H9 (cell line): Measurements from ENCODE around the gene AQP12A. TPM values are rescaled to one million over a fixed set of nuclear protein-coding genes. Genes with fewer than 3 reads are reported as not detected.

ENCODE experiments used
- DNase-seq: peaks from one replicate; pipeline ENCODE4 v3.0.0-alpha.2; 2017
- H2AFZ ChIP-seq: one replicate; pipeline ENCODE4 v1.6.1; 2013; ENCODE audit warnings: mild to moderate bottlenecking, low read length, control low read depth, moderate library complexity
- H2AK5ac ChIP-seq: 2 replicates; pipeline ENCODE4 v1.6.1; 2013; ENCODE audit warnings: low read length, control low read depth, mixed read lengths; ENCODE audit not compliant: insufficient read length
- H2BK120ac ChIP-seq: one replicate; pipeline ENCODE4 v1.6.1; 2013; ENCODE audit warnings: low read depth, mild to moderate bottlenecking, low read length, control low read depth, inconsistent platforms; ENCODE audit not compliant: poor library complexity, severe bottlenecking
- H2BK12ac ChIP-seq: 2 replicates; pipeline ENCODE4 v1.6.1; 2013; ENCODE audit warnings: low read length, control low read depth, mixed read lengths, low read depth; ENCODE audit not compliant: insufficient read length
- H2BK15ac ChIP-seq: 2 replicates; pipeline ENCODE4 v1.6.1; 2013; ENCODE audit warnings: low read depth, low read length, control low read depth
- H2BK20ac ChIP-seq: one replicate; pipeline ENCODE4 v1.6.1; 2013; ENCODE audit warnings: low read depth, mild to moderate bottlenecking, low read length, control low read depth, inconsistent platforms; ENCODE audit not compliant: poor library complexity, severe bottlenecking
- H2BK5ac ChIP-seq: 2 replicates; pipeline ENCODE4 v1.6.1; 2013; ENCODE audit warnings: low read length, control low read depth, mixed read lengths; ENCODE audit not compliant: insufficient read length
- H3K14ac ChIP-seq: 2 replicates; pipeline ENCODE4 v1.6.1; 2013; ENCODE audit warnings: low read length, control low read depth; ENCODE audit not compliant: insufficient read depth
- H3K18ac ChIP-seq: 2 replicates; pipeline ENCODE4 v1.6.1; 2013; ENCODE audit warnings: low read depth, mild to moderate bottlenecking, mixed read lengths, low read length, control low read depth; ENCODE audit not compliant: insufficient read length
- H3K23ac ChIP-seq: 2 replicates; pipeline ENCODE4 v1.6.1; 2013; ENCODE audit warnings: low read length, control low read depth, mixed read lengths, low read depth; ENCODE audit not compliant: insufficient read length
- H3K23me2 ChIP-seq: 2 replicates; pipeline ENCODE4 v1.6.1; 2013; ENCODE audit warnings: low read depth, mild to moderate bottlenecking, mixed read lengths, low read length, control low read depth; ENCODE audit not compliant: insufficient read length, poor library complexity, severe bottlenecking
- H3K27ac ChIP-seq: 2 replicates; pipeline ENCODE4 v1.5.1; 2013; ENCODE audit warnings: low read length, control low read depth, mixed read lengths, low read depth; ENCODE audit not compliant: insufficient read length
- H3K27me3 ChIP-seq: 2 replicates; pipeline ENCODE4 v1.6.1; 2013; ENCODE audit warnings: low read length, control low read depth, inconsistent platforms; ENCODE audit not compliant: insufficient read depth
- H3K4ac ChIP-seq: 2 replicates; pipeline ENCODE4 v1.6.1; 2013; ENCODE audit warnings: low read depth, mild to moderate bottlenecking, control low read depth, inconsistent platforms, low read length, moderate library complexity
- H3K4me1 ChIP-seq: 2 replicates; pipeline ENCODE4 v1.6.1; 2013; ENCODE audit warnings: low read length, control low read depth, inconsistent platforms; ENCODE audit not compliant: insufficient read depth
- H3K4me2 ChIP-seq: 2 replicates; pipeline ENCODE4 v1.6.1; 2013; ENCODE audit warnings: low read length, control low read depth, mixed read lengths; ENCODE audit not compliant: insufficient read length, insufficient read depth
- H3K56ac ChIP-seq: 2 replicates; pipeline ENCODE4 v1.6.1; 2013; ENCODE audit warnings: low read depth, mild to moderate bottlenecking, mixed read lengths, low read length, control low read depth; ENCODE audit not compliant: insufficient read length
- H3K79me1 ChIP-seq: 2 replicates; pipeline ENCODE4 v1.6.1; 2013; ENCODE audit warnings: low read depth, mild to moderate bottlenecking, moderate library complexity, low read length, control low read depth, inconsistent platforms; ENCODE audit not compliant: insufficient read depth, poor library complexity, severe bottlenecking
- H3K79me2 ChIP-seq: 2 replicates; pipeline ENCODE4 v1.6.1; 2013; ENCODE audit warnings: low read length, control low read depth, inconsistent platforms; ENCODE audit not compliant: insufficient read depth
- H3K9ac ChIP-seq: 2 replicates; pipeline ENCODE4 v1.6.1; 2013; ENCODE audit warnings: low read length, control low read depth, mixed read lengths; ENCODE audit not compliant: insufficient read length; ENCODE audit errors: extremely low read depth
- H3K9me3 ChIP-seq: one replicate; pipeline ENCODE4 v1.6.1; 2013; ENCODE audit warnings: low read depth, low read length, inconsistent platforms; ENCODE audit not compliant: control insufficient read depth
- H3T11ph ChIP-seq: one replicate; pipeline ENCODE4 v1.6.1; 2013; ENCODE audit warnings: mild to moderate bottlenecking, low read length, control low read depth, inconsistent platforms
- H4K20me1 ChIP-seq: one replicate; pipeline ENCODE4 v1.6.1; 2013; ENCODE audit not compliant: control insufficient read depth, insufficient read length, insufficient read depth
- H4K5ac ChIP-seq: 2 replicates; pipeline ENCODE4 v1.6.1; 2013; ENCODE audit warnings: low read depth, mild to moderate bottlenecking, mixed read lengths, low read length, control low read depth; ENCODE audit not compliant: insufficient read length
- H4K8ac ChIP-seq: replicated peaks from 2 replicates; pipeline ENCODE4 v1.6.1; 2013; ENCODE audit warnings: low read length, control low read depth, mixed read lengths, low read depth; ENCODE audit not compliant: insufficient read length
- H4K91ac ChIP-seq: 2 replicates; pipeline ENCODE4 v1.6.1; 2013; ENCODE audit warnings: low read depth, mild to moderate bottlenecking, moderate library complexity, mixed read lengths, low read length, control low read depth; ENCODE audit not compliant: insufficient read length
- H3K27ac Mint-ChIP-seq, 3 experiments: 2 replicates in 2 of 3; 3 replicates in 1 of 3; pipeline ENCODE4 v1.8.0; 2020 to 2021; ENCODE audit warnings: mixed read lengths in 3 of 3, mild to moderate bottlenecking in 1 of 3, moderate library complexity in 1 of 3
- H3K27me3 Mint-ChIP-seq: 2 replicates; pipeline ENCODE4 v1.8.0; 2021; ENCODE audit warnings: low read depth, mild to moderate bottlenecking, moderate library complexity, mixed read lengths
- H3K36me3 Mint-ChIP-seq, 3 experiments: 2 replicates in 2 of 3; 3 replicates in 1 of 3; pipeline ENCODE4 v1.8.0; 2020 to 2021; ENCODE audit warnings: low read depth in 3 of 3, mixed read lengths in 3 of 3; ENCODE audit not compliant: insufficient read depth in 1 of 3
- H3K4me1 Mint-ChIP-seq, 2 experiments: 2 replicates each; pipeline ENCODE4 v1.8.0; 2020; ENCODE audit warnings: mixed read lengths in 2 of 2
- H3K4me3 Mint-ChIP-seq, 2 experiments: 2 replicates in 1 of 2; 3 replicates in 1 of 2; pipeline ENCODE4 v1.8.0; 2020 to 2021; ENCODE audit warnings: mild to moderate bottlenecking in 2 of 2, mixed read lengths in 2 of 2, moderate library complexity in 1 of 2
- H3K9me3 Mint-ChIP-seq, 2 experiments: 2 replicates in 1 of 2; 3 replicates in 1 of 2; pipeline ENCODE4 v1.8.0; 2020; ENCODE audit warnings: mild to moderate bottlenecking in 2 of 2, mixed read lengths in 2 of 2, moderate library complexity in 1 of 2
- WGBS: extraction: QIAGEN DNeasy Blood & Tissue Kit; methylation state at CpG from one replicate; pipeline ENCODE4 v1.1.7; 2013; ENCODE audit warnings: missing lambda C conversion rate, low lambda C conversion rate, mixed read lengths; ENCODE audit not compliant: insufficient read length; ENCODE audit errors: extremely low coverage; 5-methylcytosine and 5-hydroxymethylcytosine counted together
- total RNA-seq: library from RNA; stranded (reverse); gene quantifications from 2 replicates; pipeline ENCODE4 v1.2.1, GENCODE V29; 2021
- TF ChIP-seq, protein P1 (sequence below): fragments of 200-600 bp; sonication (generic); conservative IDR thresholded peaks from 3 replicates; pipeline ENCODE4 v1.8.0; 2021; ENCODE audit warnings: antibody characterized with exemption, mild to moderate bottlenecking

AQP12A gene
- total RNA-seq, 1 experiment from 2014 or later, result not detected

GRCh38 chr2:240734756-240735155 is 43.1 kb downstream of the AQP12A start:
- H3K79me1 ChIP-seq, result no peaks in the 10 kb centered on the region
- H2BK12ac ChIP-seq, result no peak overlapping the region
- TF ChIP-seq, protein P1, sequence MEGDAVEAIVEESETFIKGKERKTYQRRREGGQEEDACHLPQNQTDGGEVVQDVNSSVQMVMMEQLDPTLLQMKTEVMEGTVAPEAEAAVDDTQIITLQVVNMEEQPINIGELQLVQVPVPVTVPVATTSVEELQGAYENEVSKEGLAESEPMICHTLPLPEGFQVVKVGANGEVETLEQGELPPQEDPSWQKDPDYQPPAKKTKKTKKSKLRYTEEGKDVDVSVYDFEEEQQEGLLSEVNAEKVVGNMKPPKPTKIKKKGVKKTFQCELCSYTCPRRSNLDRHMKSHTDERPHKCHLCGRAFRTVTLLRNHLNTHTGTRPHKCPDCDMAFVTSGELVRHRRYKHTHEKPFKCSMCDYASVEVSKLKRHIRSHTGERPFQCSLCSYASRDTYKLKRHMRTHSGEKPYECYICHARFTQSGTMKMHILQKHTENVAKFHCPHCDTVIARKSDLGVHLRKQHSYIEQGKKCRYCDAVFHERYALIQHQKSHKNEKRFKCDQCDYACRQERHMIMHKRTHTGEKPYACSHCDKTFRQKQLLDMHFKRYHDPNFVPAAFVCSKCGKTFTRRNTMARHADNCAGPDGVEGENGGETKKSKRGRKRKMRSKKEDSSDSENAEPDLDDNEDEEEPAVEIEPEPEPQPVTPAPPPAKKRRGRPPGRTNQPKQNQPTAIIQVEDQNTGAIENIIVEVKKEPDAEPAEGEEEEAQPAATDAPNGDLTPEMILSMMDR, result no peak
- no peak overlapping the region for H2BK15ac ChIP-seq
- no peak overlapping the region for H3K18ac ChIP-seq
- H3K23me2 ChIP-seq, result no peaks in the 10 kb centered on the region
- Mint-ChIP-seq H3K36me3 (peaks cover 28 to 57% (median 56%) of the 10 kb centered on the region in 3 experiments), H3K27ac (peak overlapping the region in 2 of 3 experiments; percentile 19 to 49; a peak in 1 of 7 replicates), H3K4me1 (no peaks in the 10 kb centered on the region), H3K27me3 (no peaks in the 10 kb centered on the region), H3K4me3 (no peak overlapping the region), H3K9me3 (no peaks in the 10 kb centered on the region)
- no peak overlapping the region for H2BK120ac ChIP-seq
- no peak overlapping the region for H4K5ac ChIP-seq
- no peak overlapping the region for H3K4me2 ChIP-seq
- no peak overlapping the region for H2BK5ac ChIP-seq
- no peak overlapping the region for H2AFZ ChIP-seq
- H3K79me2 ChIP-seq, result no peaks in the 10 kb centered on the region
- no peak overlapping the region for H3T11ph ChIP-seq
- no peaks in the 10 kb centered on the region for H3K27me3 ChIP-seq
- H3K27ac ChIP-seq, result no peak overlapping the region
- H3K9ac ChIP-seq, result no peak overlapping the region
- no CpG with 5 or more reads among the region's 17 CpGs for WGBS
- no peak overlapping the region for H3K56ac ChIP-seq
- no peaks in the 10 kb centered on the region for H3K9me3 ChIP-seq
- H4K8ac ChIP-seq, result no peak overlapping the region
- H4K91ac ChIP-seq, result no peak overlapping the region
- H4K20me1 ChIP-seq, result no peaks in the 10 kb centered on the region
- no peak overlapping the region; the same call in 1 of the 2 replicates for H3K14ac ChIP-seq
- no peak overlapping the region for H3K23ac ChIP-seq
- H2BK20ac ChIP-seq, result no peak overlapping the region
- no peaks in the 10 kb centered on the region for H3K4me1 ChIP-seq
- no peak overlapping the region for H2AK5ac ChIP-seq
- DNase-seq, result no peak
- H3K4ac ChIP-seq, result no peak overlapping the region
